Endodermal cell (in vitro differentiated cells): ENCODE results near the gene PRDM16. TPM values are rescaled to one million over a fixed set of nuclear protein-coding genes. Genes with fewer than 3 reads are reported as not detected.

Source experiments
- DNase-seq: peaks from one replicate; pipeline ENCODE4 v3.0.0-alpha.2; 2017
- H3K27ac ChIP-seq: 2 replicates; pipeline ENCODE4 v1.5.1; 2013; ENCODE audit warnings: mild to moderate bottlenecking, low read depth, low read length, moderate library complexity
- H3K27me3 ChIP-seq: 2 replicates; pipeline ENCODE4 v1.6.1; 2013; ENCODE audit warnings: mild to moderate bottlenecking, low read length, moderate library complexity; ENCODE audit not compliant: insufficient read depth, control insufficient read depth, poor library complexity, severe bottlenecking
- H3K36me3 ChIP-seq: 2 replicates; pipeline ENCODE4 v1.7.0; 2013; ENCODE audit warnings: mild to moderate bottlenecking, low read length, moderate library complexity; ENCODE audit not compliant: control insufficient read depth, insufficient read depth
- H3K4me1 ChIP-seq: one replicate; pipeline ENCODE4 v1.7.0; 2013; ENCODE audit warnings: low read length; ENCODE audit not compliant: control insufficient read depth, insufficient read depth
- H3K4me3 ChIP-seq: 2 replicates; pipeline ENCODE4 v1.5.1; 2013; ENCODE audit warnings: mild to moderate bottlenecking, low read length, moderate library complexity
- H3K9ac ChIP-seq: 2 replicates; pipeline ENCODE4 v1.6.1; 2013; ENCODE audit warnings: mild to moderate bottlenecking, low read length, moderate library complexity; ENCODE audit not compliant: poor library complexity, severe bottlenecking; ENCODE audit errors: extremely low read depth
- H3K9me3 ChIP-seq: 2 replicates; pipeline ENCODE4 v1.6.1; 2013; ENCODE audit warnings: mild to moderate bottlenecking, low read length, moderate library complexity; ENCODE audit not compliant: control insufficient read depth
- H3K27ac Mint-ChIP-seq: 2 replicates; pipeline ENCODE4 v1.8.0; 2020; ENCODE audit warnings: mixed read lengths
- H3K27me3 Mint-ChIP-seq: 2 replicates; pipeline ENCODE4 v1.8.0; 2021; ENCODE audit warnings: mild to moderate bottlenecking, mixed read lengths; ENCODE audit not compliant: insufficient read depth
- H3K36me3 Mint-ChIP-seq: 2 replicates; pipeline ENCODE4 v1.8.0; 2020; ENCODE audit warnings: low read depth, mixed read lengths
- H3K4me1 Mint-ChIP-seq: 2 replicates; pipeline ENCODE4 v1.8.0; 2020; ENCODE audit warnings: mixed read lengths
- H3K4me3 Mint-ChIP-seq: 2 replicates; pipeline ENCODE4 v1.8.0; 2020; ENCODE audit warnings: mild to moderate bottlenecking, moderate library complexity, mixed read lengths
- H3K9me3 Mint-ChIP-seq: 2 replicates; pipeline ENCODE4 v1.8.0; 2020; ENCODE audit warnings: mild to moderate bottlenecking, mixed read lengths
- CTCF ChIP-seq: fragments of 200-600 bp; sonication (generic); conservative IDR thresholded peaks from 2 replicates; pipeline ENCODE4 v1.5.0; 2021; ENCODE audit warnings: antibody characterized with exemption, mild to moderate bottlenecking
- WGBS, 2 experiments: methylation state at CpG; one replicate each; pipeline versions ENCODE4 v1.1.5 to v1.1.7; 2013; ENCODE audit warnings: missing lambda C conversion rate in 2 of 2, mixed read lengths in 1 of 2; ENCODE audit not compliant: insufficient coverage in 1 of 2, insufficient read length in 1 of 2; 5-methylcytosine and 5-hydroxymethylcytosine counted together
- total RNA-seq, 2 donors: library from RNA; stranded (reverse); fragmentation: NEBNext Ultra II Directional in 1 of 2; extraction: Animal tissue kit (Norgen Biotek cat#: 25700) in 1 of 2; gene quantifications; 2 replicates in 1 of 2; 3 replicates in 1 of 2; pipeline ENCODE4 v1.2.1, GENCODE V29; 2021

PRDM16 gene
- total RNA-seq, 2 donors from 2014 or later, result 2.1 to 4.0 TPM

- TF ChIP-seq CTCF, result no peak
- Histone ChIP-seq H3K27ac (no peak overlapping the region), H3K4me3 (no peak overlapping the region), H3K36me3 (no peaks in the 10 kb centered on the region), H3K4me1 (no peaks in the 10 kb centered on the region), H3K9ac (no peak overlapping the region), H3K27me3 (no peaks in the 10 kb centered on the region), H3K9me3 (no peaks in the 10 kb centered on the region)
- no peaks in the 10 kb centered on the region for H3K27me3 Mint-ChIP-seq
- H3K27ac Mint-ChIP-seq, result no peak overlapping the region
- H3K4me1 Mint-ChIP-seq, result no peaks in the 10 kb centered on the region
- H3K36me3 Mint-ChIP-seq, result no peaks in the 10 kb centered on the region
- no peak overlapping the region for H3K4me3 Mint-ChIP-seq
- H3K9me3 Mint-ChIP-seq, result no peaks in the 10 kb centered on the region
- 95 to 100% methylated on average over 4 to 13 of the region's 17 CpGs for WGBS, 2 experiments
- DNase-seq, result no peak
Measured at GRCh38 chr1:3378411-3379208, 309.6 kb downstream of the PRDM16 start.

- no peaks in the 10 kb centered on the region for H3K27me3 Mint-ChIP-seq
- no peak overlapping the region for H3K27ac Mint-ChIP-seq
- TF ChIP-seq CTCF, result no peak
- Histone ChIP-seq H3K9me3 (no peaks in the 10 kb centered on the region), H3K27ac (no peak overlapping the region), H3K9ac (no peak overlapping the region), H3K4me3 (no peak overlapping the region), H3K36me3 (no peaks in the 10 kb centered on the region), H3K27me3 (no peaks in the 10 kb centered on the region), H3K4me1 (no peaks in the 10 kb centered on the region)
- 92% methylated on average over 2 to 6 of the region's 6 CpGs for WGBS, 2 experiments
- H3K9me3 Mint-ChIP-seq, result no peaks in the 10 kb centered on the region
- no peaks in the 10 kb centered on the region for H3K36me3 Mint-ChIP-seq
- no peak for DNase-seq
- no peaks in the 10 kb centered on the region for H3K4me1 Mint-ChIP-seq
- no peak overlapping the region for H3K4me3 Mint-ChIP-seq
Measured at GRCh38 chr1:3379934-3380333, 310.9 kb downstream of the PRDM16 start.

- no peak overlapping the region for H3K4me3 ChIP-seq
- H3K4me3 Mint-ChIP-seq, result no peak overlapping the region
- no peaks in the 10 kb centered on the region for H3K9me3 Mint-ChIP-seq
- H3K27me3 Mint-ChIP-seq, result no peaks in the 10 kb centered on the region
- 87 to 91% methylated on average over 10 to 11 of the region's 11 CpGs for WGBS, 2 experiments
- DNase-seq, result no peak
- H3K9me3 ChIP-seq, result no peaks in the 10 kb centered on the region
- no peaks in the 10 kb centered on the region for H3K36me3 ChIP-seq
- no peak overlapping the region for H3K9ac ChIP-seq
- H3K4me1 Mint-ChIP-seq, result no peaks in the 10 kb centered on the region
- no peak overlapping the region for H3K27ac ChIP-seq
- no peaks in the 10 kb centered on the region for H3K4me1 ChIP-seq
- no peaks in the 10 kb centered on the region for H3K27me3 ChIP-seq
- no peak overlapping the region for H3K27ac Mint-ChIP-seq
- TF ChIP-seq CTCF, result no peak
- no peaks in the 10 kb centered on the region for H3K36me3 Mint-ChIP-seq
Measured at GRCh38 chr1:3380469-3380868, 311.5 kb downstream of the PRDM16 start.
